PC-3 (cell line): Measurements from ENCODE around the gene DHCR24.

Source experiments
- EZH2 ChIP-seq: fragments of 300-600 bp; sonication (generic); IDR thresholded peaks from one replicate; pipeline ENCODE4 v1.6.1; 2017; ENCODE audit warnings: antibody characterized with exemption, mild to moderate bottlenecking, low read length; ENCODE audit not compliant: unreplicated experiment
- EZH2phosphoT487 ChIP-seq: fragments of 300-600 bp; sonication (generic); IDR thresholded peaks from 2 replicates; pipeline ENCODE4 v1.6.1; 2018; ENCODE audit warnings: mild to moderate bottlenecking, antibody characterized with exemption, low read length, borderline replicate concordance
- TF ChIP-seq, protein P1 (sequence below): fragments of 300-600 bp; sonication (generic); conservative IDR thresholded peaks from 2 replicates; pipeline ENCODE4 v1.5.1; 2017; ENCODE audit warnings: antibody characterized with exemption, low read depth, mild to moderate bottlenecking, low read length

DNA sequence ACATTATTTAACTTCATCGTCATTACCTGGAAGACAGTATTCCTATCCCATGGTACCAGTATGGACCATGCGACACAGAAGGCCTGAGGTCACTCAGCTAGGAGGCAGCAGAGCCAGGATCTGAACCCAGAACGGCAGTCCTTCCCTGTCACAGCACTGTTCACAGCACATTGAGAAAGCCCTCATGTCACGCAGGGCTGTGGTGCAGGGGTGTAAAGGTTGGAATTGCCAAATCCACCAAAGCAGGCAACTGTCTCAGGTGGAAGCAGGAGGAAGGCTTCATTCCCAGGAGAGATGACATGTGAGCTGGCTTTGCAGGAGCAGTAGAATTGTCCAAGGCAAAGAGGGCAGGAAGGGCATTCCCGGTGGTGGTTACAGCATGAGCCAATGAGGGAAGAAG is 75.9 kb downstream of the DHCR24 start:
- TF ChIP-seq, protein P1, sequence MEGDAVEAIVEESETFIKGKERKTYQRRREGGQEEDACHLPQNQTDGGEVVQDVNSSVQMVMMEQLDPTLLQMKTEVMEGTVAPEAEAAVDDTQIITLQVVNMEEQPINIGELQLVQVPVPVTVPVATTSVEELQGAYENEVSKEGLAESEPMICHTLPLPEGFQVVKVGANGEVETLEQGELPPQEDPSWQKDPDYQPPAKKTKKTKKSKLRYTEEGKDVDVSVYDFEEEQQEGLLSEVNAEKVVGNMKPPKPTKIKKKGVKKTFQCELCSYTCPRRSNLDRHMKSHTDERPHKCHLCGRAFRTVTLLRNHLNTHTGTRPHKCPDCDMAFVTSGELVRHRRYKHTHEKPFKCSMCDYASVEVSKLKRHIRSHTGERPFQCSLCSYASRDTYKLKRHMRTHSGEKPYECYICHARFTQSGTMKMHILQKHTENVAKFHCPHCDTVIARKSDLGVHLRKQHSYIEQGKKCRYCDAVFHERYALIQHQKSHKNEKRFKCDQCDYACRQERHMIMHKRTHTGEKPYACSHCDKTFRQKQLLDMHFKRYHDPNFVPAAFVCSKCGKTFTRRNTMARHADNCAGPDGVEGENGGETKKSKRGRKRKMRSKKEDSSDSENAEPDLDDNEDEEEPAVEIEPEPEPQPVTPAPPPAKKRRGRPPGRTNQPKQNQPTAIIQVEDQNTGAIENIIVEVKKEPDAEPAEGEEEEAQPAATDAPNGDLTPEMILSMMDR: no peak
- TF ChIP-seq EZH2 (no peak), EZH2phosphoT487 (no peak)
